Kidney (tissue), 14 donors: ENCODE measurements around the gene SMTN. TPM values are rescaled to one million over a fixed set of nuclear protein-coding genes. Genes with fewer than 3 reads are reported as not detected.

Experiments used
- DNase-seq, 5 donors: peaks; one replicate each; pipeline ENCODE4 v3.0.0-alpha.2; 2013 to 2020
- FAIRE-seq: peaks from 2 replicates; lab custom pipeline; 2012; peaks lifted over from hg19 to GRCh38; lab: Jason Lieb, UNC
- H3K27ac ChIP-seq, 2 donors: one replicate each; pipeline ENCODE4 v1.7.0; 2013; ENCODE audit warnings: low read depth in 2 of 2, low read length in 2 of 2, inconsistent platforms in 1 of 2
- H3K27me3 ChIP-seq: one replicate; pipeline ENCODE4 v1.7.1; 2013; ENCODE audit warnings: low read length, inconsistent platforms; ENCODE audit not compliant: control insufficient read depth, insufficient read depth
- H3K36me3 ChIP-seq, 3 donors: one replicate each; pipeline versions ENCODE4 v1.7.0 to v1.7.1; 2013; ENCODE audit warnings: low read length in 3 of 3, control low read depth in 1 of 3, inconsistent platforms in 1 of 3; ENCODE audit not compliant: insufficient read depth in 3 of 3, control insufficient read depth in 2 of 3
- H3K4me1 ChIP-seq, 3 donors: one replicate each; pipeline versions ENCODE4 v1.7.0 to v1.7.1; 2013; ENCODE audit warnings: low read length in 3 of 3, inconsistent platforms in 1 of 3, low read depth in 1 of 3; ENCODE audit not compliant: control insufficient read depth in 2 of 3, insufficient read depth in 2 of 3
- H3K4me3 ChIP-seq, 3 donors: one replicate each; pipeline versions ENCODE4 v1.7.0 to v1.8.1; 2013; ENCODE audit warnings: low read length in 3 of 3, control low read depth in 1 of 3, inconsistent platforms in 1 of 3
- H3K9ac ChIP-seq, 3 donors: one replicate each; pipeline versions ENCODE4 v1.7.0 to v1.7.1; 2013; ENCODE audit warnings: low read length in 3 of 3, control low read depth in 1 of 3, inconsistent platforms in 1 of 3
- H3K9me3 ChIP-seq, 3 donors: one replicate each; pipeline versions ENCODE4 v1.7.0 to v1.7.1; 2013; ENCODE audit warnings: low read length in 3 of 3, control low read depth in 1 of 3, inconsistent platforms in 1 of 3; ENCODE audit not compliant: control insufficient read depth in 2 of 3, insufficient read depth in 1 of 3
- intact Hi-C: fragments of 100-400 bp; cut with DNase I; formaldehyde crosslinking; loops from one replicate; pipeline ENCODE4 v1.11.1; 2022
- polyA plus RNA-seq: library from polyadenylated mRNA; stranded (reverse); fragments of 350-450 nt; fragmentation: Illumina TruSeq; extraction: RNeasy Lipid Tissue Mini Kit (QIAGEN cat#74804); gene quantifications from one replicate; pipeline ENCODE4 v1.2.3, GENCODE V29; 2014; ENCODE audit warnings: low read depth, low replicate concordance; ENCODE audit not compliant: insufficient read depth
- total RNA-seq: library from RNA; stranded (reverse); fragmentation: NEBNext Ultra II Directional; extraction: Animal tissue kit (Norgen Biotek cat#: 25700); gene quantifications from one replicate; pipeline ENCODE4 v1.2.1, GENCODE V29; 2021
- TF ChIP-seq, protein P1 (sequence below): IDR thresholded peaks from 3 replicates; pipeline ENCODE4 v1.5.1; 2012; ENCODE audit warnings: mild to moderate bottlenecking, moderate library complexity, borderline replicate concordance; ENCODE audit not compliant: insufficient read depth; ENCODE audit errors: extremely low read depth
- donor health status: control.
- donor health status: control.
- donor health status: control.
- donor health status: control.
- donor health status: control.
- donor health status: DM: yes; HTN: yes; CAD: no.
- donor health status: Normal renal cell carcinoma (clear cell type).

The SMTN gene
- total and polyA plus RNA-seq, 2 donors from 2014 or later = 64.4 to 67.7 TPM

GRCh38 chr22:31039393-31039792, 41.7 kb upstream of the SMTN start:
- Histone ChIP-seq H3K9ac (no peak overlapping the region), H3K36me3 (no peaks in the 10 kb centered on the region), H3K4me3 (no peak overlapping the region), H3K27me3 (no peaks in the 10 kb centered on the region), H3K4me1 (peaks cover 0 to 5% (median 2%) of the 10 kb centered on the region in 3 donors), H3K9me3 (no peaks in the 10 kb centered on the region), H3K27ac (peak overlapping the region in 1 of 2 donors; percentile 53)
- DNase-seq = peak in 4 of 5 donors; percentile 32 to 89 (median 62)
- FAIRE-seq = no peak
- intact Hi-C loops = no loop called here
- TF ChIP-seq, protein P1, sequence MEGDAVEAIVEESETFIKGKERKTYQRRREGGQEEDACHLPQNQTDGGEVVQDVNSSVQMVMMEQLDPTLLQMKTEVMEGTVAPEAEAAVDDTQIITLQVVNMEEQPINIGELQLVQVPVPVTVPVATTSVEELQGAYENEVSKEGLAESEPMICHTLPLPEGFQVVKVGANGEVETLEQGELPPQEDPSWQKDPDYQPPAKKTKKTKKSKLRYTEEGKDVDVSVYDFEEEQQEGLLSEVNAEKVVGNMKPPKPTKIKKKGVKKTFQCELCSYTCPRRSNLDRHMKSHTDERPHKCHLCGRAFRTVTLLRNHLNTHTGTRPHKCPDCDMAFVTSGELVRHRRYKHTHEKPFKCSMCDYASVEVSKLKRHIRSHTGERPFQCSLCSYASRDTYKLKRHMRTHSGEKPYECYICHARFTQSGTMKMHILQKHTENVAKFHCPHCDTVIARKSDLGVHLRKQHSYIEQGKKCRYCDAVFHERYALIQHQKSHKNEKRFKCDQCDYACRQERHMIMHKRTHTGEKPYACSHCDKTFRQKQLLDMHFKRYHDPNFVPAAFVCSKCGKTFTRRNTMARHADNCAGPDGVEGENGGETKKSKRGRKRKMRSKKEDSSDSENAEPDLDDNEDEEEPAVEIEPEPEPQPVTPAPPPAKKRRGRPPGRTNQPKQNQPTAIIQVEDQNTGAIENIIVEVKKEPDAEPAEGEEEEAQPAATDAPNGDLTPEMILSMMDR = no peak

GRCh38 chr22:31040542-31041398, 40.3 kb upstream of the SMTN start:
- Histone ChIP-seq H3K27me3 (no peaks in the 10 kb centered on the region), H3K9me3 (no peaks in the 10 kb centered on the region), H3K9ac (no peak overlapping the region), H3K4me3 (no peak overlapping the region), H3K36me3 (no peaks in the 10 kb centered on the region), H3K4me1 (peaks cover 0 to 7% (median 2%) of the 10 kb centered on the region in 3 donors), H3K27ac (peak overlapping the region in 1 of 2 donors; percentile 1)
- TF ChIP-seq, protein P1 = no peak
- intact Hi-C loops = no loop called here
- FAIRE-seq = no peak
- DNase-seq = no peak

- Histone ChIP-seq H3K9me3 (no peaks in the 10 kb centered on the region), H3K9ac (no peak overlapping the region), H3K4me1 (peaks cover 0 to 6% (median 4%) of the 10 kb centered on the region in 3 donors), H3K4me3 (no peak overlapping the region), H3K36me3 (no peaks in the 10 kb centered on the region), H3K27ac (peak overlapping the region in 1 of 2 donors; percentile 47), H3K27me3 (no peaks in the 10 kb centered on the region)
- DNase-seq (peak in 2 of 5 donors; percentile 62 to 89), FAIRE-seq (no peak)
- TF ChIP-seq, protein P1 = no peak
- intact Hi-C loops = no loop called here
These were observed 36.8 kb upstream of the SMTN start for GRCh38 chr22:31044262-31044861.
